Measurements from ENCODE around the gene C2orf76. TPM values are rescaled to one million over a fixed set of nuclear protein-coding genes. Genes with fewer than 3 reads are reported as not detected.

Gene C2orf76
- total and polyA plus RNA-seq, 2 of the 4 experiments (the other 2 are of a cell fraction) = 10.6 to 12.6 TPM

DNA sequence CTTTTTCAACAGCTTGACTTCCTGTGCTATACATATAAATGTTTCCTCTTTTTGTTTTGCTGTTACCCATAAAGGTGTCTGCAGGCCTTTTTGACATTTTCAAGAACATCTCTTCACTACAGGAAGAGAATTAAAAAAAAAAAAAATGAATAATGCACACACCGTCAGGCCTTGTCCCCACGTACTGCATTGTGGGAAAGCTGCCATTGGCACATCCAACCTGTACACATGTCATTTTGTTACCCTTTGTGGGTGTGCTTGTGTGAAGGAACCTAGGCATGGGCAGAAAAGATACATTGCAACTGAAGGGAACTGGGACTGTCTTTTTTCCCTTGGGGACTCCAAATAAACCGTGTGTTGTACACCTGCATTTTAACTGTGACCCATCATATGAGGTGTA, 48.3 kb upstream of the C2orf76 start:
- Histone ChIP-seq H3K18ac (ENCODE audit: low read depth, low read length) (no peak overlapping the region), H3K23ac (ENCODE audit: low read depth, low read length) (no peak overlapping the region), H3K27me3 (ENCODE audit: control insufficient read depth, insufficient read depth, low read length) (no peaks in the 10 kb centered on the region), H4K5ac (ENCODE audit: low read depth, low read length) (no peak overlapping the region), H2AK5ac (ENCODE audit: low read depth, low read length) (no peak overlapping the region), H3K36me3 (ENCODE audit: control insufficient read depth, insufficient read depth, low read length) (no peaks in the 10 kb centered on the region), H3K4me2 (ENCODE audit: low read depth, low read length) (no peak overlapping the region), H3K79me1 (ENCODE audit: low read depth in 1 of 2, low read length in 2 of 2) (no peaks in the 10 kb centered on the region), H3K56ac (ENCODE audit: extremely low read depth, insufficient read depth, low read length) (no peak overlapping the region), H3K27ac (ENCODE audit: insufficient read depth, low read length) (no peak overlapping the region), H3K4me3 (ENCODE audit: insufficient read depth, low read depth, low read length) (no peak overlapping the region), H3K9me1 (ENCODE audit: insufficient read depth, low read length) (no peaks in the 10 kb centered on the region), H4K91ac (ENCODE audit: insufficient read depth, low read depth, low read length) (no peak overlapping the region), H3K4ac (ENCODE audit: low read depth, low read length) (no peak overlapping the region), H2BK120ac (ENCODE audit: low read depth, low read length) (no peak overlapping the region), H2BK20ac (ENCODE audit: low read depth, low read length) (no peak overlapping the region), H3K9me3 (ENCODE audit: control insufficient read depth, insufficient read depth, low read length) (no peaks in the 10 kb centered on the region), H2BK5ac (ENCODE audit: low read depth, low read length, poor library complexity, severe bottlenecking) (no peak overlapping the region), H4K20me1 (ENCODE audit: insufficient read depth, low read length) (no peaks in the 10 kb centered on the region), H2AK9ac (replicated peaks; ENCODE audit: low read depth, low read length, poor library complexity) (no peak overlapping the region), H4K8ac (ENCODE audit: low read depth in 2 of 2, low read length in 2 of 2) (no peak overlapping the region), H3K4me1 (ENCODE audit: control insufficient read depth, insufficient read depth, low read length) (no peaks in the 10 kb centered on the region), H3K9ac (ENCODE audit: low read depth, low read length) (no peak overlapping the region), H2BK15ac (ENCODE audit: low read depth, low read length) (no peak overlapping the region), H3K14ac (replicated peaks; ENCODE audit: low read depth, low read length) (no peak overlapping the region), H2AFZ (replicated peaks; ENCODE audit: low read length, poor library complexity) (no peak overlapping the region)
- TF ChIP-seq BHLHE40 (IDR thresholded peaks at IDR 0.05; ENCODE audit: low read depth, low read length) (no peak), CEBPB (IDR thresholded peaks at IDR 0.05; ENCODE audit: low read depth, low read length) (no peak), CHD1 (IDR thresholded peaks at IDR 0.05; ENCODE audit: low read depth, low read length) (no peak), RCOR1 (IDR thresholded peaks at IDR 0.05; ENCODE audit: insufficient replicate concordance, low read length) (no peak), MXI1 (IDR thresholded peaks at IDR 0.05; ENCODE audit: borderline replicate concordance, low read depth, low read length) (no peak), POLR2A (IDR thresholded peaks at IDR 0.05; ENCODE audit: low read depth, low read length) (no peak), RAD21 (IDR thresholded peaks at IDR 0.05; ENCODE audit: low read length) (no peak)
- TF ChIP-seq, protein P1, sequence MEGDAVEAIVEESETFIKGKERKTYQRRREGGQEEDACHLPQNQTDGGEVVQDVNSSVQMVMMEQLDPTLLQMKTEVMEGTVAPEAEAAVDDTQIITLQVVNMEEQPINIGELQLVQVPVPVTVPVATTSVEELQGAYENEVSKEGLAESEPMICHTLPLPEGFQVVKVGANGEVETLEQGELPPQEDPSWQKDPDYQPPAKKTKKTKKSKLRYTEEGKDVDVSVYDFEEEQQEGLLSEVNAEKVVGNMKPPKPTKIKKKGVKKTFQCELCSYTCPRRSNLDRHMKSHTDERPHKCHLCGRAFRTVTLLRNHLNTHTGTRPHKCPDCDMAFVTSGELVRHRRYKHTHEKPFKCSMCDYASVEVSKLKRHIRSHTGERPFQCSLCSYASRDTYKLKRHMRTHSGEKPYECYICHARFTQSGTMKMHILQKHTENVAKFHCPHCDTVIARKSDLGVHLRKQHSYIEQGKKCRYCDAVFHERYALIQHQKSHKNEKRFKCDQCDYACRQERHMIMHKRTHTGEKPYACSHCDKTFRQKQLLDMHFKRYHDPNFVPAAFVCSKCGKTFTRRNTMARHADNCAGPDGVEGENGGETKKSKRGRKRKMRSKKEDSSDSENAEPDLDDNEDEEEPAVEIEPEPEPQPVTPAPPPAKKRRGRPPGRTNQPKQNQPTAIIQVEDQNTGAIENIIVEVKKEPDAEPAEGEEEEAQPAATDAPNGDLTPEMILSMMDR (conservative IDR thresholded peaks at IDR 0.05; ENCODE audit: low read depth, low read length) = no peak
- TF ChIP-seq, protein P2, sequence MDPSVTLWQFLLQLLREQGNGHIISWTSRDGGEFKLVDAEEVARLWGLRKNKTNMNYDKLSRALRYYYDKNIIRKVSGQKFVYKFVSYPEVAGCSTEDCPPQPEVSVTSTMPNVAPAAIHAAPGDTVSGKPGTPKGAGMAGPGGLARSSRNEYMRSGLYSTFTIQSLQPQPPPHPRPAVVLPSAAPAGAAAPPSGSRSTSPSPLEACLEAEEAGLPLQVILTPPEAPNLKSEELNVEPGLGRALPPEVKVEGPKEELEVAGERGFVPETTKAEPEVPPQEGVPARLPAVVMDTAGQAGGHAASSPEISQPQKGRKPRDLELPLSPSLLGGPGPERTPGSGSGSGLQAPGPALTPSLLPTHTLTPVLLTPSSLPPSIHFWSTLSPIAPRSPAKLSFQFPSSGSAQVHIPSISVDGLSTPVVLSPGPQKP (IDR thresholded peaks at IDR 0.05; ENCODE audit: borderline replicate concordance, low read depth, low read length) = no peak
- TF ChIP-seq, protein P3, sequence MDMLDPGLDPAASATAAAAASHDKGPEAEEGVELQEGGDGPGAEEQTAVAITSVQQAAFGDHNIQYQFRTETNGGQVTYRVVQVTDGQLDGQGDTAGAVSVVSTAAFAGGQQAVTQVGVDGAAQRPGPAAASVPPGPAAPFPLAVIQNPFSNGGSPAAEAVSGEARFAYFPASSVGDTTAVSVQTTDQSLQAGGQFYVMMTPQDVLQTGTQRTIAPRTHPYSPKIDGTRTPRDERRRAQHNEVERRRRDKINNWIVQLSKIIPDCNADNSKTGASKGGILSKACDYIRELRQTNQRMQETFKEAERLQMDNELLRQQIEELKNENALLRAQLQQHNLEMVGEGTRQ (IDR thresholded peaks at IDR 0.05; ENCODE audit: low read depth, low read length) = no peak
- intact Hi-C loops (cut with micrococcal nuclease) (no loop called here), in situ Hi-C loops (cut with MboI; ENCODE audit: low sequenced_read_pairs) (loop anchor here (5.0 kb wide), 1 partner anchor 52 kb away; no protein-coding TSS in a partner anchor), dilution Hi-C loops (cut with HindIII; ENCODE audit: low sequenced_read_pairs, unreplicated experiment) (no loop called here)
- CTCF ChIA-PET = no interaction called here
- no TSS peak for BruUV-seq (replicated peaks)
- no peak for DNase-seq
- POLR2A ChIA-PET (ENCODE audit: unreplicated experiment) = no interaction called here
- ATAC-seq (ENCODE audit: low read depth) = no peak
- WGBS, 2 experiments (ENCODE audit: extremely low coverage in 2 of 2, insufficient read length in 1 of 2) = no CpG with 5 or more reads among the region's 3 CpGs
